SK-MEL-5 (cell line): ENCODE measurements around the gene SLC26A11. TPM values are rescaled to one million over a fixed set of nuclear protein-coding genes. Genes with fewer than 3 reads are reported as not detected.
"Not testable (repeated sequence)": the region's sequence is repeated elsewhere in the genome, so short reads cannot be mapped to it uniquely, and the experiment has no call there.

Experiments used
- DNase-seq: peaks from one replicate; pipeline ENCODE4 v3.0.0-alpha.2; 2016; ENCODE audit warnings: low read depth, low spot score
- in situ Hi-C: cut with HindIII; loops from 2 replicates; pipeline ENCODE4 v1.10.0; 2016; ENCODE audit warnings: low sequenced_read_pairs, high pct_unique_total_duplicates, low pct_unique_long_range_greater_than_20kb
- total RNA-seq: library from RNA; depleted of rRNA; stranded (reverse); fragments of >200 nt; shearing (Covaris generic); gene quantifications from 2 replicates; pipeline ENCODE4 v1.2.3, GENCODE V29; 2014

The SLC26A11 gene
- total RNA-seq, 1 experiment from 2014 or later = 23.6 TPM

GRCh38 chr17:80227666-80228065 is 7.4 kb downstream of the SLC26A11 start:
- in situ Hi-C loops = no loop called here
- DNase-seq = no peak

GRCh38 chr17:80228477-80228876 is 8.2 kb downstream of the SLC26A11 start:
- DNase-seq = no peak
- in situ Hi-C loops = no loop called here

- in situ Hi-C loops = no loop called here
- DNase-seq = no peak
Measured at GRCh38 chr17:80229011-80229410, 8.8 kb downstream of the SLC26A11 start.

GRCh38 chr17:80232438-80232837 is 12.2 kb downstream of the SLC26A11 start:
- in situ Hi-C loops = no loop called here
- DNase-seq = no peak

- DNase-seq = no peak
- in situ Hi-C loops = no loop called here
Measured at GRCh38 chr17:80233202-80233601, 13.0 kb downstream of the SLC26A11 start.

- in situ Hi-C loops = no loop called here
Measured at GRCh38 chr17:80236911-80237310, 16.7 kb downstream of the SLC26A11 start.

GRCh38 chr17:80237386-80237785 is 17.2 kb downstream of the SLC26A11 start:
- in situ Hi-C loops = no loop called here
- DNase-seq = no peak

More at GRCh38 chr17:80236911-80237310, 16.7 kb downstream of the SLC26A11 start:
- no peak for DNase-seq

GRCh38 chr17:80242505-80242904 is 22.3 kb downstream of the SLC26A11 start:
- in situ Hi-C loops = no loop called here
- DNase-seq = no peak

GRCh38 chr17:80243526-80244433 is 23.6 kb downstream of the SLC26A11 start:
- no peak for DNase-seq
- in situ Hi-C loops = no loop called here

GRCh38 chr17:80244448-80244847 is 24.2 kb downstream of the SLC26A11 start:
- in situ Hi-C loops, DNase-seq: not testable (repeated sequence)

GRCh38 chr17:80244871-80245509 is 24.8 kb downstream of the SLC26A11 start:
- in situ Hi-C loops = no loop called here
- DNase-seq = no peak

GRCh38 chr17:80245566-80246265 is 25.5 kb downstream of the SLC26A11 start:
- no peak for DNase-seq
- in situ Hi-C loops = no loop called here

- DNase-seq = no peak
- in situ Hi-C loops = no loop called here
Measured at GRCh38 chr17:80246266-80246681, 26.0 kb downstream of the SLC26A11 start.

GRCh38 chr17:80246726-80247125 is 26.5 kb downstream of the SLC26A11 start:
- in situ Hi-C loops = no loop called here
- no peak for DNase-seq

GRCh38 chr17:80247561-80247960 is 27.3 kb downstream of the SLC26A11 start:
- no peak for DNase-seq
- in situ Hi-C loops = no loop called here

- no peak for DNase-seq
- in situ Hi-C loops = no loop called here
Measured at GRCh38 chr17:80248001-80248893, 28.0 kb downstream of the SLC26A11 start.

GRCh38 chr17:80248894-80249710 is 28.9 kb downstream of the SLC26A11 start:
- no peak for DNase-seq
- in situ Hi-C loops = no loop called here
